Nephron (organoid): ENCODE results near the gene LSM14B.
"Not testable (repeated sequence)": the region's sequence is repeated elsewhere in the genome, so short reads cannot be mapped to it uniquely, and the experiment has no call there.

Experiments used
- H3K27ac Mint-ChIP-seq, 3 experiments: 2 replicates each; pipeline ENCODE4 v1.8.0; 2020; ENCODE audit warnings: mixed read lengths in 3 of 3, mild to moderate bottlenecking in 2 of 3, moderate library complexity in 1 of 3
- H3K27me3 Mint-ChIP-seq: 2 replicates; pipeline ENCODE4 v1.8.0; 2021; ENCODE audit warnings: low read depth, mild to moderate bottlenecking, moderate library complexity, mixed read lengths
- H3K36me3 Mint-ChIP-seq: 2 replicates; pipeline ENCODE4 v1.8.0; 2020; ENCODE audit warnings: low read depth, mixed read lengths
- H3K4me1 Mint-ChIP-seq: 2 replicates; pipeline ENCODE4 v1.8.0; 2020; ENCODE audit warnings: mixed read lengths
- H3K4me3 Mint-ChIP-seq, 3 experiments: 2 replicates each; pipeline ENCODE4 v1.8.0; 2020; ENCODE audit warnings: mild to moderate bottlenecking in 3 of 3, mixed read lengths in 3 of 3, moderate library complexity in 2 of 3
- H3K9me3 Mint-ChIP-seq: 2 replicates; pipeline ENCODE4 v1.8.0; 2020; ENCODE audit warnings: mixed read lengths
- CTCF ChIP-seq, 3 experiments: fragments of 200-600 bp; sonication (generic); IDR thresholded peaks; one replicate each; pipeline ENCODE4 v1.5.0; 2021; ENCODE audit warnings: antibody characterized with exemption in 3 of 3; ENCODE audit not compliant: unreplicated experiment in 3 of 3

Gene LSM14B

GRCh38 chr20:62121776-62122653 is at the start of gene LSM14B:
Gene LSM14B, plus strand, starts transcription at chr20:62122475. Its CDS starts 192 bp downstream, at chr20:62122667.
- no peak for TF ChIP-seq CTCF (IDR thresholded peaks at IDR 0.05; ENCODE audit: unreplicated experiment in 3 of 3)
- H3K27ac Mint-ChIP-seq = peak within 1 kb of the TSS; percentile 71 to 95 (median 83)

GRCh38 chr20:62073323-62073722 is 49.0 kb upstream of the LSM14B start:
- no peak for TF ChIP-seq CTCF (IDR thresholded peaks at IDR 0.05; ENCODE audit: unreplicated experiment in 3 of 3)
- H3K9me3 Mint-ChIP-seq = peaks cover 44% of the 10 kb centered on the region

More at GRCh38 chr20:62121776-62122653, at the start of gene LSM14B:
- Mint-ChIP-seq H3K9me3 (no peaks in the 10 kb centered on the region), H3K4me1 (peaks cover 33% of the 10 kb centered on the region), H3K4me3 (peak within 1 kb of the TSS; percentile 90 to 94 (median 91)), H3K36me3 (peaks cover 29% of the 10 kb centered on the region), H3K27me3 (peaks cover 20% of the 10 kb centered on the region)

GRCh38 chr20:62079166-62079565 is 43.1 kb upstream of the LSM14B start:
- Mint-ChIP-seq H3K27me3 (peaks cover 5% of the 10 kb centered on the region), H3K9me3 (peaks cover 34% of the 10 kb centered on the region), H3K36me3 (peaks cover 4% of the 10 kb centered on the region), H3K27ac (no peak overlapping the region), H3K4me3 (no peak overlapping the region), H3K4me1 (peaks cover 6% of the 10 kb centered on the region)
- TF ChIP-seq CTCF (IDR thresholded peaks at IDR 0.05; ENCODE audit: unreplicated experiment in 3 of 3) = no peak

More at GRCh38 chr20:62073323-62073722, 49.0 kb upstream of the LSM14B start:
- H3K36me3 Mint-ChIP-seq = peaks cover 4% of the 10 kb centered on the region
- no peak overlapping the region for H3K4me3 Mint-ChIP-seq
- no peaks in the 10 kb centered on the region for H3K27me3 Mint-ChIP-seq
- H3K27ac Mint-ChIP-seq = no peak overlapping the region
- H3K4me1 Mint-ChIP-seq = peaks cover 6% of the 10 kb centered on the region

- H3K27me3 Mint-ChIP-seq = peaks cover 5% of the 10 kb centered on the region
- H3K4me3 Mint-ChIP-seq = peak overlapping the region in 2 of 3 experiments; percentile 6 to 9
- no peaks in the 10 kb centered on the region for H3K36me3 Mint-ChIP-seq
- peaks cover 6% of the 10 kb centered on the region for H3K4me1 Mint-ChIP-seq
- no peak for TF ChIP-seq CTCF (IDR thresholded peaks at IDR 0.05; ENCODE audit: unreplicated experiment in 3 of 3)
- H3K9me3 Mint-ChIP-seq = peaks cover 26% of the 10 kb centered on the region
- peak overlapping the region in 1 of 3 experiments; percentile 35 for H3K27ac Mint-ChIP-seq
Measured at GRCh38 chr20:62080249-62080990, 41.9 kb upstream of the LSM14B start.

GRCh38 chr20:62083312-62083711 is 39.0 kb upstream of the LSM14B start:
- Mint-ChIP-seq H3K4me1 (peaks cover 6% of the 10 kb centered on the region), H3K27me3 (peaks cover 5% of the 10 kb centered on the region), H3K9me3 (peaks cover 11% of the 10 kb centered on the region), H3K36me3 (no peaks in the 10 kb centered on the region), H3K4me3 (no peak overlapping the region), H3K27ac (no peak overlapping the region)
- TF ChIP-seq CTCF (IDR thresholded peaks at IDR 0.05; ENCODE audit: unreplicated experiment in 3 of 3) = no peak

- not testable (repeated sequence) for H3K36me3 Mint-ChIP-seq, H3K4me3 Mint-ChIP-seq, H3K27ac Mint-ChIP-seq, H3K27me3 Mint-ChIP-seq, H3K4me1 Mint-ChIP-seq
- peaks cover 11% of the 10 kb centered on the region for H3K9me3 Mint-ChIP-seq
Measured at GRCh38 chr20:62084224-62084623, 38.1 kb upstream of the LSM14B start.
